Measurements from ENCODE around the gene COMMD8. TPM values are rescaled to one million over a fixed set of nuclear protein-coding genes. Genes with fewer than 3 reads are reported as not detected.
"Not testable (repeated sequence)": the region's sequence is repeated elsewhere in the genome, so short reads cannot be mapped to it uniquely, and the experiment has no call there.

COMMD8 gene
- 64.3 and 69.7 TPM in 2 replicates for total RNA-seq (2014; rRNA removed; shearing (Covaris generic))

DNA sequence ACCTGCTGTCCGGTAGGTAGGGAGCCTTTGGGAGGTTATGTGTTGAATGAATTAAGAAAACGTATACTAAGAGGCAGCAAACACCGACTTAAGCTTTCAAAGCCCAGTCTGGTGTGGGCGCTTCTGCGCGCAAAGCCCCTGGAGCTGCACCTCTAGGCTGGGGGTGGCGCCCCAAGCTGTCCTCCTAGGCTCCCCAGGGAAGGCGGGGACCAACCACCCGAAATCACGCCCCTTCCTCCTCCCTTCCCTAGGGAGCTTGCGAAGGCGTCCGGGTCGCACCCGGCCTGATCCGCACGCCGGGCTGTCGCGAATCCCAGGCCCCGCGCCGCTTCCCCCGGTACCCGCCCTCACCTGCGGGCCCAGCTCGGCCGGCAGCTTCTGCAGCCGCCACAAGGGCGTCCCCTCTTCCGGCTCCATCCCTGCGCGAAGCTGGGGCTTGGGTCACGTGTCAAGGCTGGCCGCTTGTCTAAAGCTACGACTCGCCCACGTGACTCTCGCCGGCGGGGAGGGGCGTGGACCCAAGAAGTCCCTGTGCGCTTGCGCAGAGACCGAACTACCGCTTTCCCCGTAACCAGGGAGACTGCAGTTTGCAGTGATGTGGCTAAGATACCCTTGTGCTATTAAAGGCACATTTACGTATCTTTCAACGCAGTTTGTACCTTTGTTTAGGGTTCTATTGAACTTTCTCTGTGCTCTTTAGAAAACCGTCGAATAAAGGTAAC is at the start of gene COMMD8:
Gene COMMD8 (minus strand): TSS at position 468 of the 722 bp plus-strand sequence. CDS start 51 bp downstream, at position 417.
- peak; percentile 92 for DNase-seq (ENCODE audit: low read depth)

DNA sequence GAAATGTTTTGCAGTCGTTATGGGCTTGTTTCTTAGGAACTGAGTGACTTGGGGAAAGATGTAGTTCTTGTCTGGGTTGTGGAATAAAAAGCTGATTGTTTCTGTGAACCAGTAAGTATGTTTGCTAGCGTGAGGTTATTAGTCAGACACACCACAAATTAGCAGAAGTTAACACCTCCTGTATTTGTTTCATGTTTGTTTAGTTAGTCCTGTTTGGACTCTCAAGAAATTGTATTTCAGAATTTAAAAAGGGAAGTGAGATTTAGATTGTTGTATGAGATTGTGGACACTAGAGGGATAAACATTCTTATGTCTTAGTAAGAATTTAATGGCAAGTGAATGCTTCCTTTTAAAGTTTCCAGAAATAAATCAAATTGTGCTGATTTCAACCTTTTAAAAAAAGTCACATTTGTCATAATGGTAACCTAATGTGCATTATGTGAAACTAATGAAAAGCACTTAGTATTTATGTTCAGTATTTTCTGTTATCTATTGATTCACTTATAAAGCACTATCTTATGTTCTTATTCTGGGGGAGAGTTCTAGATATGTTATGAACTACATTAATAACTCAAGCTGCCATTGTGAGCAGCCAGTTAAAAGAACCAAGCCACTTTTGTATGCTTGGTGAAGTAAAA is 47.1 kb upstream of the COMMD8 start:
- DNase-seq (ENCODE audit: low read depth) = peak; percentile 16

DNA sequence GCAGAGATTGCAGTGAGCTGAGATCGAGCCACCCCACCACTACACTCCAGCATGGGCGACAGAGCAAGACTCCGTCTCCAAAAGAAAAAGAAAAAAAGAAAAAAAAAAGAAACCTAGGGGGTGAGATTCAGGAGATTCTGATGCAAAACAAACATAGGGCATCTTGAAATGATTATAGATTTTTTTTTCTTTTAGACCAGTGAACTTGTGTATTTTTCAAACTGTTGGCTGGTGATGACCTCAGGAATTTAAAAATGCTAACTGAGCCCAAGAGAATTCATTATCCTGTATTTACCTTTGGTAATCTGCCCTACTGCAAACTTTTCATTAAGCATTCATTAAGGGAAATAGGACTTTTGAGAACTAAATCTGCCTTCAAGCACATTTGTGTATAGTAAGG is 42.2 kb upstream of the COMMD8 start:
- no peak for DNase-seq (ENCODE audit: low read depth)

DNA sequence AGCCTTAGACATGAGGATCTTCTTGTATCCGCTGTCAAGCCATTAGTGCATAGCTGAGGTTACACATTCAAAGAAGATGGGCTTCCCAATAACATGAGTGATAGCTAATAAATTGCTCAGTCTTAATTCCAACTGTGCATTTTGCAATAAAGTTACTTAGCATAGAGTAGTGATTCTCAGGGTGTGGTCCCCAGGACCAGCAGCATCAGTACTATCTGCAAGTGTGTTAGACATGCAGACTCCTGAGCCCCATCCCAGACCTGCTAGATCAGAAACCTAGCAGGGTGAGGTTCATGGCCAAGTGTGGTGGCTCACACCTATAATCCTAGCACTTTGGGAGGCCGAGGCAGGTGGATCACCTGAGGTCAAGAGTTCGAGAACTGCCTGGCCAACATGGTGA is 41.6 kb upstream of the COMMD8 start:
- DNase-seq (ENCODE audit: low read depth) = no peak

DNA sequence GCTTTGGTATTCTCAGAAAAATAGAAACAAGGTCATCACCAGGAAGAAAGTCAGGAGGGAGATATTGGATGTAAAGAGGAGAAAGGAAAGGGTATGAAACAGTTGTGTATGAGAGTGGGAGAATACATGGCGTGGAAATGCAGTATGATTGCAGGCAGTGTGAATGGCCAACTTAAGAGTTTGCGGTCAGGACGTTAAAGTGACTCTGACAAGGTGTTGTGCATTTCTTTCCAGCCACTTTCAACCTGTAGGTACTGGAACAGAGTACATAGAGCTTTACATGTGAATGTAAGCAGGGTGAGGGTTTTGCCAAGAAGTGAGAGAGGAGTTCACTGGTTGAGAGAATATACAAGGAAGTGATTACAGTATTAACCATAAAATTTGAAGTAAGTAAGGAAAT is 37.3 kb upstream of the COMMD8 start:
- no peak for DNase-seq (ENCODE audit: low read depth)

DNA sequence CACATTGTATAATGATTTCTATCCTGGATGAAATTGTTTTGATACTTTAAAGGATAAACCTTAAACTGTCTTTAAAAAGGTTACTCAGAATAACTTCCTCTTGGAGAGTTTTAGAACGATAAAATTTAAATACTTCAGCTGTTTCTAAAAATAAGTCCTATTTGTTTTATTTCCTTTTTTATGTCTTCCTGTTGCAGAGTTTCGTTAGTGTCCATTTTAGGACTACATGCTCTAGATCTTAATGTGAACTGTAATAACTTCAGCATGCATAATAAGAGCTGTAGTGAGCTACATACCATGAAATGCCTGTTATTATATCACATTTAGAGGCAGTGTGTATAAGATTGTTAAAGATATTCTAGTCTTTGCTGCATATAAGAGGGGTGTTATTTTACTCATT is 36.2 kb upstream of the COMMD8 start:
- DNase-seq (ENCODE audit: low read depth) = no peak

DNA sequence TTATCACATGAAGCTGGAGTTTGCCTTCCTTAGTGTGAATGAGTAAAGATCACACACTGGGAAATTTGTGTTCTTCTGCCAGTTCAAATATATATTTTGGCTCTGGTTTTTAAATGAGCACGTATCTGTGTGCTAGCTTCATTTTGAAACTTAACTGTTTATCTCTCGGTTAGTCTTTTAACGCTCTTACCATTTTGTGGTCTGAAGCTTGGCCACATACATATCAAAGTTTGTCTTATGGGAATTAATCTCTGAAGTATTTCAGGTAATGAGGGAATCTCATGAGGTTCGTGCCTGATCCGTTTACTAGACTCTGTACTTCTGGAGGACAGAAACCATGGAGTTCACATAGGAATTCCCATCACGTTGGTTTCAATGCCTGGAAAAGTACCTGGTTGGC is 35.4 kb upstream of the COMMD8 start:
- no peak for DNase-seq (ENCODE audit: low read depth)

DNA sequence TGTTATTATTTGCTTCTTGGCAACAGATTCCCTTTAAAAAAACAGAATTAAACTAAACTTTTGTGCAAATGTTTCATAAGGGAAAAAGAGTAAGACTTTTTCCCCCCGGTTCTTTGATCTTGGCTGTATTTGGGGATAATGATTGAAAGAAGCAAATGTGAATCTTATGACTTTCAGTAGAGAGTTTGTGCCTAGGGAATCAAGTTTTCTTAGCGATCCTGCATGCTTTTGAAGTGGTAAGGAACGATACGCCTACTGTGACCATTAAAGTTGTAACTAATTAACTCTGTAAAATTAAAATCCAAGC is 30.6 kb upstream of the COMMD8 start:
- DNase-seq (ENCODE audit: low read depth) = no peak

DNA sequence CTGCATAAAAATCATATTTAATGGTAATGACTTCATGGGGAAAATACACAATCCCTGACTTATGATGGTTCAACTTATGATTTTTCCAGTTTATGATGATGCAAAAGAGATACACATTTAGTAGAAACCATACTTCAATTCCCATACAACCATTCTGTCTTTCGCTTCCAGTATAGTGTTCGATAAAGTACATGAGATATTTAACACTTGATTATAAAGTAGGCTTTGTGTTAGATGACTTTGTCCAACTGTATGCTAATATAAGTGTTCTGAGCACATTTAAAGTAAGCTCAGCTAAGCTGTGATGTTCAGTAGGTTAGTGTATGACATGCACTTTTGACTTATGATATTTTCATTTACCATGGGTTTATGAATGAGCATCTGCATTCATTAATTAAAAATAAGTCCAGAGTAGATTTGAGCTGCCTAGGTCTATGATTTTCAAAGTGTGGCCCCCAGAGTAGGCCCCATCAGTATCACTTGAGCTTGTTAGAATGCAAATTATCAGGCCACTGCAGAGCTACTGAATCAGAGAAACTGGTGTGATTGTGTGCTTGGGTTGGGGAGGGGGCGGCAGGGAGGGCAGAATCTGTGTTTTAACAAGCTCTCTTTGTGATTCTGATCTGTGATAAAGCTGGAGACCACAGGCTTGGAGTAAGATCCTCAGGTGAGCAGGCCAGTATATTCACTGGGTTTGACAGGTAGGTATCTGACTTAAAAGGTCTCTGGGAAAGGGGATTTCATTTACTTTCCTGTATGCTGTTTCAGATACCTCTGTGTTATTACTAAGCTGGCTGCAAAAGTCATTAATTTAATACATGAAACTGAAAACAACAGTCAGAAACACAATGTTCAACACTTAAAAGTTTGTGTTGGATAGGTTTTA is 30.0 kb upstream of the COMMD8 start:
- no peak for DNase-seq (ENCODE audit: low read depth)

DNA sequence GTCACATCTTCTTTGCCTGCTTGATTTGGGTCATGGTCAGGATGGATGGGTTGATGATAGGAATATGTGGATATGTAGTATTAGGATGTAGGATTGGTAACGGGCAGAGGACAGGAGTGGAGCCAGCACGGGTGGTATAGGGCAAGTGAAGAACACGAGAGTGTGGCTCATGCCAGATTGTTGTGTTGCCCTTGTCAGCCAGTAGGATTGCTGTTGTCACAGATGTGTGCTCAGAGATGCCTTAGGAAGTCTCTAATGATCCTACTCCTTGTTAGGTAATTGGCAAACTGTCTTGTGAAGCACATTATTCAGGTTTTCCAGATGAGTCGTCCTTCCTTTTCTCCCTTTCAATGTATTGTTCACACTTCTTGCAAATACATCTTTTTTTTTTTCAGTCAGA is 27.0 kb upstream of the COMMD8 start:
- peak; percentile 58 for DNase-seq (ENCODE audit: low read depth)

DNA sequence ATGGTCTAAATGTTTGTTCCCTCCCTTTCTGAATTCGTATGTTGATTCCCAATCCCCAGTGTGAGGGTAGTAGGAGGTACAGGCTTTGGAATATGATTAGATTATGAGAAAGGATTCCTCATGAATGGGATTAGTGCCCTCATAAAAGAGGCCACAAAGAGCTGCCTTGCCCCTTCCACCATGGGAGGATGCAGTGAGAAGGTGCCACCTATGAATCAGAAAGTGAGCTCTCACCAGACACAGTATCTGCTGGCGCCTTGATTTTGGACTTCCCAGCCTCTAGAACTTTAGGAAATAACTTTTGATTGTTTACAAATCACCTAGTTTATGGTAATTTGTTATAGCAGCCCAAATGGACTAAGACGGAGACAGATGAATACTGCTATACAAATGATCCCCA is 25.2 kb upstream of the COMMD8 start:
- no peak for DNase-seq (ENCODE audit: low read depth)

DNA sequence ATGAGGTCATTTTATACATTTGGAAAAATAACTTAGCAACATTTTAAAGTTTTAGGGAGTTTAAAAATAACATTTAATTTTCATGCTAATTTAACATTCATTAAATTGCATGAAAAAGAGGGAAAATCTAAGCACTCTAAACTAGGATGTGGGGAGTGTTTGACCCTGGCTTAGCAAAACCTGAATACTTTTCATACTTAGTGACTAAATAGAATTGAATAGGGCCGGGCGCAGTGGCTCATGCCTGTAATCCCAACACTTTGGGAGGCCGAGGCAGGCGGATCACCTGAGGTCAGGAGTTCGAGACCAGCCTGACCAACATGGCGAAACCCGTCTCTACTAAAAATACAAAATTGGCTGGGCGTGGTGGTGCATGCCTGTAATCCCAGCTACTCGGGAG is 23.2 kb upstream of the COMMD8 start:
- DNase-seq (ENCODE audit: low read depth) = not testable (repeated sequence)

DNA sequence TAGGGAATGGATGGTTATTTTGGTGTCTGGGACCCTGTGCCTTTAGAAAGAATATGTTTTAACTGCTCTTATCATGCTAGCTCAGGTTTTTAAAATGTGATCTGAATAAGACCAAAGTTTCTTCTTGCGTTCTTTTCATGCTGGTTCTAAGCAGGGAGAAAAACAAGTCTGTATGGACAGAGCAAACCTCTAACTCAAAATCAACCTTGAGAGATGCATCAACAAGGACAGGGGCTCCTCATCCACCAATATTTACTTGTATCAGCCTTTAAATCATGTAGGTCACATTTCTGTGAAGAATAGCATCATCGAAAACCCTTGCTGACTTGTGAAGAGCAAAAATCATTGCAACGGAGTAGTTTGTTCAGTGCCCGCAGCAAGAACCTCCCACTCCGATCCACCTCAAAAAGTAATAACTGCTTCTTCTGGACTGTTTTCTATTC is 22.8 kb upstream of the COMMD8 start:
- peak; percentile 9 for DNase-seq (ENCODE audit: low read depth)

DNA sequence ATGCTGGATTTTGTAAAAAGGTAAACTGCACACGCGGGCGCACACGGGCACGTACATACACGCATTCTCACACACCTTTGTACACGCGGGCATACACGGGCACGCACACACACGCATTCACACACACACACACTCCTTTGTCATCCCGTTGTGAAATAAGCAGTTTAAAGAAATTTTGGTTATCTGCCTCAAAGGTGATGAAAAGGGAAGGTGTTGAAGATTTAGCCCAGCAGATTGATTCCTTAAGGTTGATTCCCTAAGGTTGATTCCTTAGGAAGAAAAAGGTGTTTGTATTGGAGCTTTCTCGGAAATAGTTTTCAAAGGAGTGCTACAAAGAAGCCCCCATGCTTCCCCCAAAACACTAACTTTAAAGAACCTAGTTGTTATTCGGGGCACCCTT is 22.3 kb upstream of the COMMD8 start:
- peak; percentile 10 for DNase-seq (ENCODE audit: low read depth)

DNA sequence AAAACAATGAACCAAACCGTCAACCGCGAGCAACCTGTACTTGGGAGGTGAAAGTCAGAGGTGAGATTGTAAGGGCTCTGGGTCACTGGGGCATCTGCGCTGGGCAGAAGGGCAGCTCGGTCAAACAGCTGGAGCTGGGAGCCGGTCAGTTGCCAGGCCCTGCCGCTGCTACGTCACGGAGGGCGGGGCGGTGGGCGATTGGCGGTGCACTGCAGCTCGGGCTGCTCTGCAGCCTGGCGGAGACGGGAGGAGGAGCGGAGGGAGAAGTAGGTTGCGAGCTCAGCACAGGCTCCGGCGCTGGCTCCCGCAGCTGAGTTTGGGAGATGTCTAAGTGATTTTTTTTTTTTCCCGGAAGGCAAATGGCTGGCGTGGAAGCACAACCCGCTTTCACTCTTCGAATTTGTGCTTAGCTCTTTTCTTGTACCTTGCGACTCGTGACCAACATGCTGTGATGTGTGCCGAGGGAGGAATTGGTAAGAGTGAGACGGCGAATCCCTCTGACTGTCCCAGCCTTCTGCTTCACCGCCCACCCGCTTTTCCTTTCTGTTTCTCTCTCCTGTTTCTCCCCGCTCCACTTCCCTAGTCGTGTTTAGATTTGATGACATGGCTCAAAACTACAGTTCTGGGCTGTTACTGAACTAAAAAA is 21.7 kb upstream of the COMMD8 start, which contains the start of gene ATP10D:
Gene ATP10D (plus strand): TSS at position 229 of the 646 bp plus-strand sequence. CDS start 27,266 bp downstream, outside the sequence.
- DNase-seq (ENCODE audit: low read depth) = peak; percentile 90

DNA sequence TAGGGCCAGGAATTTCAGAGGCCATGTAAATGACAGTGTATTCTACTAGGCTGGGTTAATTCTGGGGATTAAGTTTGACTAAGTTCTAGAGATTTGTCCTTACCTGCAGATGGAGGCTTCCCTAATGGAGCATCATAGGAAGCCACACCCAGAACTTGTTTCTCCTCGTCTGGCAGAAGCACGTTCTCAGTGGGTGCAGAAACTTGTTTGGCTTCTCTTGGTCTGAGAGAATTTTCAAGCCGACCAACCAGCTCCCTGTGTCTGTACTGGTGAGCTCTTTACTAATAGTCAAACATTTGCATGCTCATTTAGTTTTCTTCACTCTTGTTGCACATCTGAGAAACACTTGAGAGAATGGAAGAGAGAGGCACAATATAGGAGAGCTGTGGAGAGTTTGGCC is 20.7 kb upstream of the COMMD8 start:
- DNase-seq (ENCODE audit: low read depth) = no peak

DNA sequence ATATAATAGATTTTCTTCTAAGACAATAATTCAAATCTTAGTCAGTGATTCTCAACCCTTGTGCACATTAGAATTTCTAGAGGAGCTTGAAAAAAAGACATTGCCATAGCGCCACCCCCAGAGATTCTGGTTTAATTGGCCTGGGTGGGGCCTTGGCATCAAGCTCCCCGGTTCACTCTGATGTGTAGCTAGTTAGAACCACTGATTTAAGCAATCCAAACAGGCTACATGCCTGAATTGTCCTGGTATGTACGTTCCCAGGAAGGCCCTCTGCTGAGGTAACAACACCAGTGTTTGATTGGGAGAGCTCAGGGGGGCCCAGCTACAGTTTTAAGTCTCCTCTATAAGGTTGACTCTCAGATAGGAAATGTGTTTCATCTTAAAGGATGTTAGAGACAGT is 20.2 kb upstream of the COMMD8 start:
- no peak for DNase-seq (ENCODE audit: low read depth)

DNA sequence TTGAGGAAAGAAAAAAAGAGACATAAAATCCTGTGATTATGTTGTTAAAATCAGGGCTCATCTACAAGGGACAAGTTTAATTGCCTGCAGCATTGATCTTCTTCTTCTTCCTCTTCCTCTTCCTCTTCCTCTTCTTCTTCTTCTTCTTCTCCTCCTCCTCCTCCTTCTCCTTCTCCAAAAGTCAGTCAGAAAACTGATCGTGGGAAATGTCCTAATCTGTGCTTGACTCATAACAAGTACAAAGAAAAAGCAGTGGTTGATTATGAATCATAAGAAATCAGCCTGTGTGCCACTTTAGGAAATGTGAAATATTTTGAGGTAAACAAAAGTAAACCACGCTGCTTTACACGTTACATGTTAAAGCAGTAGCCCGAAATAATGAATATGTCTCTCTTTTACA is 18.8 kb upstream of the COMMD8 start:
- peak; percentile 23 for DNase-seq (ENCODE audit: low read depth)

DNA sequence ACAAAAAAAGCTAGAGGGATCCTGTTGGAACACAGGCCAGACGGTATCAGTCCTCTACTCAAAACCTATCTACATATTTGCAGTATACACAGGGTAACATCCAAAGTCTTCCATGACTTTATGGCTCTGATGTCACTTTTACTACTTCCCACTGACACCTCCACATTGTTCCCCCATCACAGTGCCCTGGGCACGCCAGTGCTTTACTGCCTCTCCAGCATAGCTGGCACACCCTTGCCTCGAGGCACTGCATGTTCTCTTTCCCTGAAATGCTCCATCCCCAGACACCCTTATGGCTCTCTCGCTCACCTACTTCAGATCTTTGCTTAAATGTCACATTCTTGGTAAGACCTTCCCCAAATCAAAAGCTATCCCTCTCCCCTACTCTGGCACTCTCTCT is 15.3 kb upstream of the COMMD8 start:
- no peak for DNase-seq (ENCODE audit: low read depth)

DNA sequence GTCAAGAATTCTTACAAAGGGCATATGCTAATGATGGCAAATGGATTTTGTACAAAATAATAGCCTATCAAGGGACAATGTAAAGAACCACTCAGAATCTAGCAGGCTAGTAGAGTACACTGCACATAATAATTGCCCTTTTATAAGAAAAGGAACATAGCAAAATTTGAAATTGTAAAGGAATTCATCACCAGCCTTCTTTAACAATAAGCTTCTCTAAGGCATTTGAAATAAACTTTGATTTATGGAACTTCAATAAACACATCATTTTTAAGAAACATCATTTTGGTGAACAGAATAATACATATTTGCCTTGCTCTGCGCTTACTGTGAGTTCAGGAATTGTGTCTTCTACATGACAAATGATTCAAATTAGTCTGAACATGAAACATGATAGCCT is 11.9 kb upstream of the COMMD8 start:
- no peak for DNase-seq (ENCODE audit: low read depth)

DNA sequence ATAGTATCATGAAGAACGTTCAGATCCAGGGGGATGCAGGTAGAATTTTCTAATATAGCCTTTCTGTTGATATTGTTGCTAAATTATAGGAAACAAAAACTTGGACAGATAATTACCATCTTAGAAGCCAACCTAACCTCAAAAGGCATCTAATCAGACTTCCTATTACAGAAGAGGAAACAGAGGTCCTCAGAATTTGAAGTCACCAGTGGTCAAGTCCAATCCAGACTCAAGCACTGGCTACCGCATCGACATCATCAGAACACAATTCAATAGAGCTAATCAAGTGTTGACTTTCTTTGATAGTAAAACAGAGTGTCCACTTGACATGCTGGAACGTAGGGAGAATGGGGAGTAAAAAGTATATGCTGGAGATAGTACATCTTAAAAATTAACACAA is 11.3 kb upstream of the COMMD8 start:
- DNase-seq (ENCODE audit: low read depth) = no peak

DNA sequence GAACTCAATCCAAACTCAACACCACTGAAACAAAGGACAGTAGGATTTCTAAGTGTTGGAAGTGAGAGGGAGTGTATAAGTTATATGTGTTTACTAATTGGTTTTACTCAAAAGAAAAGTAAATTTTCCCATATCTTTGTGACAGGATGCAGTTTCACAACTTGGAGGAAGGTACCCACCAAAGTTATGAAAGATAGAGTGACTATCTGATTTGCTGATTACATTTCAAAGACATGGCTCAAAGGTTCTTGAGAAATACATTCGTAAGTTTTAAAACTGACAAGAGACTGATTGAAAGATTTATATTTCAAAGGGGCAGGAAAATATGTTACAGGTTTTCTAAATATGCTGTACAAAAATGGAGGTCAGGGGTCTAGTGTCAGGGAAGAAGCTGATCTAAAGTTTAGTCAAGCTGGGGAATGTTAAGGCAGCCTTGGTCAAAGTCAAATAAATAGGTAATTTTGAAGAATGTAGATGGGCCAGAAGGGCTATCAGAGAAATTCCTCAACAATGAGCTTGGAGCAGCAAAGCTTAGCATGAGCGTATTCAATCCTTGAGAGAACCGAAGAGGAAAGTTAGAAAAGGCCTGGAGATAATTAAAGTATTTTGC is 9.7 kb upstream of the COMMD8 start:
- DNase-seq (ENCODE audit: low read depth) = no peak
